ENCODE results near the gene GNAQ. TPM values are rescaled to one million over a fixed set of nuclear protein-coding genes. Genes with fewer than 3 reads are reported as not detected.

Gene GNAQ
- total and polyA plus RNA-seq, 2 donors from 2014 or later: 16.2 to 83.4 TPM

GRCh38 chr9:77743386-77743785 is 288.2 kb downstream of the GNAQ start:
- H3K4me1 ChIP-seq (ENCODE audit: control insufficient read depth in 2 of 3, insufficient read depth in 2 of 3, low read depth in 1 of 3, low read length in 3 of 3): no peaks in the 10 kb centered on the region
- H3K9ac ChIP-seq (ENCODE audit: low read length in 3 of 3): no peak overlapping the region
- TF ChIP-seq, protein P1, sequence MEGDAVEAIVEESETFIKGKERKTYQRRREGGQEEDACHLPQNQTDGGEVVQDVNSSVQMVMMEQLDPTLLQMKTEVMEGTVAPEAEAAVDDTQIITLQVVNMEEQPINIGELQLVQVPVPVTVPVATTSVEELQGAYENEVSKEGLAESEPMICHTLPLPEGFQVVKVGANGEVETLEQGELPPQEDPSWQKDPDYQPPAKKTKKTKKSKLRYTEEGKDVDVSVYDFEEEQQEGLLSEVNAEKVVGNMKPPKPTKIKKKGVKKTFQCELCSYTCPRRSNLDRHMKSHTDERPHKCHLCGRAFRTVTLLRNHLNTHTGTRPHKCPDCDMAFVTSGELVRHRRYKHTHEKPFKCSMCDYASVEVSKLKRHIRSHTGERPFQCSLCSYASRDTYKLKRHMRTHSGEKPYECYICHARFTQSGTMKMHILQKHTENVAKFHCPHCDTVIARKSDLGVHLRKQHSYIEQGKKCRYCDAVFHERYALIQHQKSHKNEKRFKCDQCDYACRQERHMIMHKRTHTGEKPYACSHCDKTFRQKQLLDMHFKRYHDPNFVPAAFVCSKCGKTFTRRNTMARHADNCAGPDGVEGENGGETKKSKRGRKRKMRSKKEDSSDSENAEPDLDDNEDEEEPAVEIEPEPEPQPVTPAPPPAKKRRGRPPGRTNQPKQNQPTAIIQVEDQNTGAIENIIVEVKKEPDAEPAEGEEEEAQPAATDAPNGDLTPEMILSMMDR (IDR thresholded peaks at IDR 0.05; ENCODE audit: borderline replicate concordance, extremely low read depth, insufficient read depth): no peak
- no peaks in the 10 kb centered on the region for H3K9me3 ChIP-seq (ENCODE audit: control insufficient read depth in 2 of 3, insufficient read depth in 1 of 3, low read length in 3 of 3)
- FAIRE-seq (no peak), DNase-seq (no peak)
- H3K27me3 ChIP-seq (ENCODE audit: control insufficient read depth, insufficient read depth, low read length): no peaks in the 10 kb centered on the region
- intact Hi-C loops (cut with DNase I): no loop called here
- H3K4me3 ChIP-seq (ENCODE audit: low read length in 3 of 3): no peak overlapping the region
- H3K27ac ChIP-seq (ENCODE audit: low read depth in 2 of 2, low read length in 2 of 2): no peak overlapping the region
- no peaks in the 10 kb centered on the region for H3K36me3 ChIP-seq (ENCODE audit: control insufficient read depth in 2 of 3, insufficient read depth in 3 of 3, low read length in 3 of 3)

GRCh38 chr9:77738932-77739331 is 292.7 kb downstream of the GNAQ start:
- no peak overlapping the region for H3K4me3 ChIP-seq (ENCODE audit: low read length in 3 of 3)
- DNase-seq (no peak), FAIRE-seq (no peak)
- no peaks in the 10 kb centered on the region for H3K27me3 ChIP-seq (ENCODE audit: control insufficient read depth, insufficient read depth, low read length)
- no peak overlapping the region for H3K27ac ChIP-seq (ENCODE audit: low read depth in 2 of 2, low read length in 2 of 2)
- no peaks in the 10 kb centered on the region for H3K36me3 ChIP-seq (ENCODE audit: control insufficient read depth in 2 of 3, insufficient read depth in 3 of 3, low read length in 3 of 3)
- TF ChIP-seq, protein P1 (IDR thresholded peaks at IDR 0.05; ENCODE audit: borderline replicate concordance, extremely low read depth, insufficient read depth): no peak
- H3K9ac ChIP-seq (ENCODE audit: low read length in 3 of 3): no peak overlapping the region
- intact Hi-C loops (cut with DNase I): loop anchor here (10.0 kb wide), 1 partner anchor 284 kb away; no protein-coding TSS in a partner anchor
- no peaks in the 10 kb centered on the region for H3K4me1 ChIP-seq (ENCODE audit: control insufficient read depth in 2 of 3, insufficient read depth in 2 of 3, low read depth in 1 of 3, low read length in 3 of 3)
- H3K9me3 ChIP-seq (ENCODE audit: control insufficient read depth in 2 of 3, insufficient read depth in 1 of 3, low read length in 3 of 3): no peaks in the 10 kb centered on the region

DNA sequence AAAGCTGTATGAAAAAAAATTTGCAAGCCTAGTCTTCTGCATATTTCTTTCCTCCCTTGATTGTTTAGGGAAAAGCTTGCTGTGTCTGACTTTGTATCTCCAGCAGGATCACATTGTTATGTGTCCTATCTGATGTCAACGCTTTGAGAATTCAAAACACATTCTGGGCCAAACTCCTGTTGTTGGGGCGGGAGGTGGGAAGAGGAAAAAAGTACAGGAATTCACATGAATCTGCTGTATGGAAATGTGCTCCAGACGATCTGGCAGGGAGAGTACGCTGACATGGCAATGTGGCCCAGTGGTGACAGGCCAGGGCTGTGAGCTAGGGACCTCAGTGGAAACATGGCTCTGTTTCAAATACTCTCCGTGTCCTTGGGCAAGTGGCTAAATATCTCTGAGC is 296.1 kb downstream of the GNAQ start:
- FAIRE-seq: no peak
- H3K27ac ChIP-seq (ENCODE audit: low read depth in 2 of 2, low read length in 2 of 2): no peak overlapping the region
- no peaks in the 10 kb centered on the region for H3K4me1 ChIP-seq (ENCODE audit: control insufficient read depth in 2 of 3, insufficient read depth in 2 of 3, low read depth in 1 of 3, low read length in 3 of 3)
- H3K9me3 ChIP-seq (ENCODE audit: control insufficient read depth in 2 of 3, insufficient read depth in 1 of 3, low read length in 3 of 3): no peaks in the 10 kb centered on the region
- TF ChIP-seq, protein P1 (IDR thresholded peaks at IDR 0.05; ENCODE audit: borderline replicate concordance, extremely low read depth, insufficient read depth): no peak
- no peak overlapping the region for H3K4me3 ChIP-seq (ENCODE audit: low read length in 3 of 3)
- no peaks in the 10 kb centered on the region for H3K27me3 ChIP-seq (ENCODE audit: control insufficient read depth, insufficient read depth, low read length)
- no peak overlapping the region for H3K9ac ChIP-seq (ENCODE audit: low read length in 3 of 3)
- no peaks in the 10 kb centered on the region for H3K36me3 ChIP-seq (ENCODE audit: control insufficient read depth in 2 of 3, insufficient read depth in 3 of 3, low read length in 3 of 3)
- intact Hi-C loops (cut with DNase I): loop anchor here (10.0 kb wide), 1 partner anchor 281 kb away; no protein-coding TSS in a partner anchor
- DNase-seq: peak in 1 of 5 donors; percentile 31

DNA sequence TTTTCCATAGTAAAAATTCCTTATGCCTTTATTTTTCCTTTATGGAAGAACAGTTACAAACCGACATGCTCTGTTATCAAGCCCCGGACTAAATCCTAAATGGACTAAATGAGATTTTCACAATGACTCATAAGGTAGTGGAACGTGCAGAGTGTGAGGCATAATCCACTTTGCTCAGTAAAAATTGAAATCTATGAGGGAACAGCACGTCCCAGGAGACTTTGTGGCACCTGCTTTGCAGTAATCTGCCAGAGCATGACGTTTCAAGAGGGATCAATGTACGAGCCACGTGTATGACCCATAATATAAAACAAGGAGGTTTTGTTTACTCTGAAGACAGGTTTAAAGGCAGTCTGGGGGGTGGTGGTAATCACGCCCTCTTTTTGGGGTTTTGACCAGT is 299.7 kb downstream of the GNAQ start:
- FAIRE-seq: no peak
- Histone ChIP-seq H3K9ac (ENCODE audit: low read length in 3 of 3) (no peak overlapping the region), H3K27ac (ENCODE audit: low read depth in 2 of 2, low read length in 2 of 2) (no peak overlapping the region), H3K27me3 (ENCODE audit: control insufficient read depth, insufficient read depth, low read length) (no peaks in the 10 kb centered on the region), H3K9me3 (ENCODE audit: control insufficient read depth in 2 of 3, insufficient read depth in 1 of 3, low read length in 3 of 3) (no peaks in the 10 kb centered on the region), H3K36me3 (ENCODE audit: control insufficient read depth in 2 of 3, insufficient read depth in 3 of 3, low read length in 3 of 3) (peaks cover 4 to 7% (median 7%) of the 10 kb centered on the region in 3 donors), H3K4me3 (ENCODE audit: low read length in 3 of 3) (no peak overlapping the region), H3K4me1 (ENCODE audit: control insufficient read depth in 2 of 3, insufficient read depth in 2 of 3, low read depth in 1 of 3, low read length in 3 of 3) (no peaks in the 10 kb centered on the region)
- DNase-seq: no peak
- intact Hi-C loops (cut with DNase I): loop anchor here (10.0 kb wide), 1 partner anchor 277 kb away; no protein-coding TSS in a partner anchor
- TF ChIP-seq, protein P1 (IDR thresholded peaks at IDR 0.05; ENCODE audit: borderline replicate concordance, extremely low read depth, insufficient read depth): no peak
